ENCODE measurements around the gene OPRPN. TPM values are rescaled to one million over a fixed set of nuclear protein-coding genes. Genes with fewer than 3 reads are reported as not detected.

The OPRPN gene, protein sequence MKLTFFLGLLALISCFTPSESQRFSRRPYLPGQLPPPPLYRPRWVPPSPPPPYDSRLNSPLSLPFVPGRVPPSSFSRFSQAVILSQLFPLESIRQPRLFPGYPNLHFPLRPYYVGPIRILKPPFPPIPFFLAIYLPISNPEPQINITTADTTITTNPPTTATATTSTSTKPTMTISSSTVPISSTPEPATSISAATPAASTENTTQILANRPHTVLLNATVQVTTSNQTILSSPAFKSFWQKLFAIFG
- not detected for total RNA-seq

DNA sequence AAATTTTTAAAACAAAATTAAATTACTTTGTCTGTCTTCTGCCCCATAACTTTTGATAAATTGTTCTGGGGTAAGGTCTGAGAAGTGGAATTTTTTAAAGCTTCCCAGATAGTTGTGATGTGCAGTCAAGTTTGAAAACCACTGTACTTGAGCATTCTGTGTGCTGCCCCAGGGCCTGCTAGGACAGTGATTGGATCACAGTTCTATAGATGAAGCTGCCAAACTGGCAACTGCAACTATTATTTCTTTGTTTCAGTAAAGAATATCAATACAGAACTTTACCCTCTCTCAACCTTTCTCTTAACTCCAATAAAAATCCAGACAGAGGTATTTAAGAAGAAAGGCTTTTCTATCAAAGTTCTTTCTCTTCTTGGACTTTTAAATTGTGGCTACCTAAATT is at the start of gene OPRPN:
Gene OPRPN, plus strand, starts transcription at position 361 of the 400 bp plus-strand sequence. CDS start 1,346 bp downstream, outside the sequence.
- no peak for DNase-seq (ENCODE audit: extremely low spot score in 2 of 2)
- Histone ChIP-seq H3K9me3 (no peaks in the 10 kb centered on the region), H3K27ac (no peak within 1 kb of the TSS), H3K4me3 (no peak within 1 kb of the TSS), H3K4me1 (no peaks in the 10 kb centered on the region), H3K36me3 (no peaks in the 10 kb centered on the region), H3K27me3 (no peaks in the 10 kb centered on the region)
- intact Hi-C loops (cut with DNase I), result no loop called here
- TF ChIP-seq POLR2A (IDR thresholded peaks at IDR 0.05) (no peak), POLR2AphosphoS5 (IDR thresholded peaks at IDR 0.05; ENCODE audit: insufficient read depth in 1 of 2, low read depth in 1 of 2) (no peak)
- TF ChIP-seq, protein P1, sequence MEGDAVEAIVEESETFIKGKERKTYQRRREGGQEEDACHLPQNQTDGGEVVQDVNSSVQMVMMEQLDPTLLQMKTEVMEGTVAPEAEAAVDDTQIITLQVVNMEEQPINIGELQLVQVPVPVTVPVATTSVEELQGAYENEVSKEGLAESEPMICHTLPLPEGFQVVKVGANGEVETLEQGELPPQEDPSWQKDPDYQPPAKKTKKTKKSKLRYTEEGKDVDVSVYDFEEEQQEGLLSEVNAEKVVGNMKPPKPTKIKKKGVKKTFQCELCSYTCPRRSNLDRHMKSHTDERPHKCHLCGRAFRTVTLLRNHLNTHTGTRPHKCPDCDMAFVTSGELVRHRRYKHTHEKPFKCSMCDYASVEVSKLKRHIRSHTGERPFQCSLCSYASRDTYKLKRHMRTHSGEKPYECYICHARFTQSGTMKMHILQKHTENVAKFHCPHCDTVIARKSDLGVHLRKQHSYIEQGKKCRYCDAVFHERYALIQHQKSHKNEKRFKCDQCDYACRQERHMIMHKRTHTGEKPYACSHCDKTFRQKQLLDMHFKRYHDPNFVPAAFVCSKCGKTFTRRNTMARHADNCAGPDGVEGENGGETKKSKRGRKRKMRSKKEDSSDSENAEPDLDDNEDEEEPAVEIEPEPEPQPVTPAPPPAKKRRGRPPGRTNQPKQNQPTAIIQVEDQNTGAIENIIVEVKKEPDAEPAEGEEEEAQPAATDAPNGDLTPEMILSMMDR (IDR thresholded peaks at IDR 0.05), result no peak

DNA sequence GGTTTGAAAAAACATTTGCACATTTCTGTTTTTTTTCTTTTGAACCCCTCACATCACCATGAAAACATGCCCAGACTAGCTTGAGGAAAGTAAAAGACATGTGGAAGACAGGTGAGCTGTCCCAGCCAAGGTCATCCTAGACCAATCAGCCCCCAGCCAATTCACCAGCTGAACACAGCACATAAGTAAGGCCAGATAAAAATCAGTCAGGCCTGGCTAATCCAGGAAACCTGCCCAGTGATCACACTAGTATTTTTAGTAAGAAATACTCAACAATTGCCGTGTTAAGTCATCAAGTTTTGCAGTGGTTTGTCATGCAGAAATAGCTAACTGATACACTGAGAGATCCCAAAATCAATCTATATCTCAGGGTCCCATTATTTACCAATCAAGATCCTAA is 41.6 kb upstream of the OPRPN start:
- Histone ChIP-seq H3K4me1 (no peaks in the 10 kb centered on the region), H3K27me3 (no peaks in the 10 kb centered on the region), H3K9me3 (no peaks in the 10 kb centered on the region), H3K36me3 (no peaks in the 10 kb centered on the region), H3K27ac (no peak overlapping the region), H3K4me3 (no peak overlapping the region)
- intact Hi-C loops (cut with DNase I), result no loop called here
- TF ChIP-seq, protein P1 (IDR thresholded peaks at IDR 0.05), result no peak
- no peak for TF ChIP-seq POLR2A (IDR thresholded peaks at IDR 0.05)
- no peak for TF ChIP-seq POLR2AphosphoS5 (IDR thresholded peaks at IDR 0.05; ENCODE audit: insufficient read depth in 1 of 2, low read depth in 1 of 2)
- no peak for DNase-seq (ENCODE audit: extremely low spot score in 2 of 2)

DNA sequence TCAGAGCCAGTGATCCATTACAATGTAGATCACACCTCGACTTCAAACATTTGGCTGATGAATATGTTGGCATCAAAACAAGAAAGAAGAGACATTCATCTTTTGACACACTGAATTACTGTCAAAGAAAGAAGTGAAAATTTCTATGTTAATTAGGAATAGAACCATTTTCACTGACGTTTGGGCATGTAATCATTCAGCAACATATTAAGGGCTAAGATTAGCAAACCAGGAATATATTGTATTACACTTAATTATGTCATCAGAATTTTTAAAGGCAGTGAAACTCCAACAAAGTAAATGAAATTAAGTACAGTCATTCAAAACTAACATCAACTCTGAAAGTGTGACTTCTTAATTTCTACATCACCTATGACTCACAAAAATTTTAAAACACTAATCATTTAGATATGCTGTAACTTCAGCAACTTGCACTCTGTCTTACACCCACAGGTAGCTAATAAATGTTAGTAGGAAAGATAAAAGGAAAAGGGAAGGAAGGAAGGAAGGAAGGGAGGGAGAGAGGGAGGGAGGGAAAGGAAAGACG is 38.6 kb upstream of the OPRPN start:
- Histone ChIP-seq H3K9me3 (no peaks in the 10 kb centered on the region), H3K4me3 (no peak overlapping the region), H3K4me1 (no peaks in the 10 kb centered on the region), H3K27me3 (no peaks in the 10 kb centered on the region), H3K36me3 (no peaks in the 10 kb centered on the region), H3K27ac (no peak overlapping the region)
- intact Hi-C loops (cut with DNase I), result no loop called here
- no peak for TF ChIP-seq POLR2A (IDR thresholded peaks at IDR 0.05)
- TF ChIP-seq, protein P1 (IDR thresholded peaks at IDR 0.05), result no peak
- no peak for DNase-seq (ENCODE audit: extremely low spot score in 2 of 2)

DNA sequence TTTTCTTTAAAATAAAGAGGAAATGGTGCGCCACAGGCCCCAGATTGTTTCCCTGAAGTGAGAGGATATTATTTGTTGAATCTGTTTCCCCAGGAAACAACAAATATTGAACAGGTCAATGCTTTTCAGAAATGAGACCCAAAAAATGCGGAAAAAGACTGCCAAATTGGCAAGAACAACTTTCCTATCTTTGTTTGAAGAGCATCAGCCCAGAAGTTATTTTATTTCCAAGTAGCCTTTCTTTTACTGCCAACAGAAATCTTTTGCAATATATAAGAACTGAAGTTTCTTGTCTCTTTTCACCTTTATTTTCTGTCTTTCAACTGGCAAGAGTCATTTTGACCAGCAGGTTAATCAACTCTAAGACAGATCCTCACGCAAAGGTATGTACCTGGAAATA is 37.3 kb upstream of the OPRPN start, which contains the start of gene SMR3A:
Gene SMR3A, plus strand, starts transcription at position 301 of the 400 bp plus-strand sequence. CDS start 1,356 bp downstream, outside the sequence.
- TF ChIP-seq POLR2AphosphoS5 (IDR thresholded peaks at IDR 0.05; ENCODE audit: insufficient read depth in 1 of 2, low read depth in 1 of 2) (no peak), POLR2A (IDR thresholded peaks at IDR 0.05) (no peak)
- TF ChIP-seq, protein P1 (IDR thresholded peaks at IDR 0.05), result no peak
- no peaks in the 10 kb centered on the region for H3K4me1 ChIP-seq
- no peaks in the 10 kb centered on the region for H3K9me3 ChIP-seq
- H3K27me3 ChIP-seq, result no peaks in the 10 kb centered on the region
- H3K36me3 ChIP-seq, result no peaks in the 10 kb centered on the region
- H3K4me3 ChIP-seq, result no peak within 1 kb of the TSS
- intact Hi-C loops (cut with DNase I), result no loop called here
- no peak within 1 kb of the TSS for H3K27ac ChIP-seq
- DNase-seq (ENCODE audit: extremely low spot score in 2 of 2), result no peak

DNA sequence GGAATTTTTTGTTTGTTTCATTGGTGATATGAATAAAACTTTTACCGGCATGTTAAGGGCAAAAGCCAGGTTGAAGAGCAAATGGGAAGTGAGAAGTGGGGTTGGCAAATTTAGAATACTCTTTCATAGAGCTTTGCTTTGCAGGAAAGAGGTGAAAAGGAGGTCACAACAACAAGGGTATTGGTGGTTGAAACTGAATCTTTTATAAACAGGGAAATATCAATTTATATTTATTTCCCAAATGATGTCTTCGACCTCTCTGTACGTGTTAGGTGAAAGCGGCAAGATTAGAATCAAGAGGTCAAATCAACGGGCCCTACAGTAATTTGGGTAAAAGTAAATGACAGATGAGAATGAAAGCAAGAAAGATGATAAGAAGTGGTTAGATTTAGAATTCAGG is 33.7 kb upstream of the OPRPN start:
- TF ChIP-seq, protein P1 (IDR thresholded peaks at IDR 0.05), result no peak
- TF ChIP-seq POLR2A (IDR thresholded peaks at IDR 0.05) (no peak), POLR2AphosphoS5 (IDR thresholded peaks at IDR 0.05; ENCODE audit: insufficient read depth in 1 of 2, low read depth in 1 of 2) (no peak)
- intact Hi-C loops (cut with DNase I), result no loop called here

More for the DNA sequence above, 33.7 kb upstream of the OPRPN start:
- H3K27ac ChIP-seq, result no peak overlapping the region
- no peaks in the 10 kb centered on the region for H3K27me3 ChIP-seq
- H3K4me1 ChIP-seq, result no peaks in the 10 kb centered on the region
- H3K4me3 ChIP-seq, result no peak overlapping the region
- no peak for DNase-seq (ENCODE audit: extremely low spot score in 2 of 2)
- H3K9me3 ChIP-seq, result no peaks in the 10 kb centered on the region
- no peaks in the 10 kb centered on the region for H3K36me3 ChIP-seq

All from vagina (tissue), 2 donors.